Panc1 (cell line): ENCODE measurements around the gene SCARF2.

Source experiments
- CTCF ChIP-seq: fragments of 450-650 bp; IDR thresholded peaks from 2 replicates; pipeline ENCODE4 v1.5.1; 2017; ENCODE audit warnings: mild to moderate bottlenecking
- POLR2AphosphoS5 ChIP-seq: IDR thresholded peaks from 2 replicates; pipeline ENCODE4 v1.6.1; 2012; ENCODE audit warnings: mild to moderate bottlenecking, low read depth, low read length, moderate library complexity
- REST ChIP-seq, 2 experiments: IDR thresholded peaks; 2 replicates each; pipeline ENCODE4 v1.6.1; 2011 to 2012; ENCODE audit warnings: low read depth in 2 of 2, control low read depth in 1 of 2, low read length in 1 of 2, mild to moderate bottlenecking in 1 of 2, moderate library complexity in 1 of 2; ENCODE audit not compliant: insufficient read depth in 1 of 2
- TCF7L2 ChIP-seq: IDR thresholded peaks from 2 replicates; pipeline ENCODE4 v1.6.1; 2011; ENCODE audit warnings: mild to moderate bottlenecking, low read depth, low read length, inconsistent platforms

GRCh38 chr22:20450551-20450906 lies 12.9 kb upstream of the SCARF2 start:
- TF ChIP-seq CTCF = no peak
- no peak for TF ChIP-seq POLR2AphosphoS5
- TF ChIP-seq TCF7L2 = no peak
- TF ChIP-seq REST (IDR thresholded peaks at IDR 0.05; ENCODE audit: insufficient read depth in 1 of 2, low read depth in 2 of 2, low read length in 1 of 2) = no peak
